GM19468 (cell line): Measurements from ENCODE around the gene FAM135A.

ENCODE experiments used
- ATAC-seq: cut with Tn5 transposase; IDR thresholded peaks from one replicate; pipeline ENCODE4 v1.9.1; 2021; ENCODE audit warnings: mild to moderate bottlenecking, moderate library complexity, moderate number of reproducible peaks; ENCODE audit not compliant: unreplicated experiment; ENCODE audit errors: extremely low read depth

The FAM135A gene

GRCh38 chr6:70395301-70395672 is 18.0 kb upstream of the FAM135A start:
- ATAC-seq = no peak

- no peak for ATAC-seq
These were observed 17.1 kb upstream of the FAM135A start for GRCh38 chr6:70396163-70396562.

- no peak for ATAC-seq
These were observed 16.2 kb upstream of the FAM135A start for GRCh38 chr6:70396796-70397729.

GRCh38 chr6:70398783-70399728 is 14.3 kb upstream of the FAM135A start:
- no peak for ATAC-seq

GRCh38 chr6:70404658-70405057 is 8.7 kb upstream of the FAM135A start:
- ATAC-seq = no peak

- ATAC-seq = no peak
These were observed 4.1 kb upstream of the FAM135A start for GRCh38 chr6:70409216-70409615.

GRCh38 chr6:70411542-70412251 is 1.6 kb upstream of the FAM135A start:
- ATAC-seq = no peak

GRCh38 chr6:70412252-70413113 is 825 bp upstream of the FAM135A start:
- no peak for ATAC-seq

GRCh38 chr6:70413992-70414494 is 735 bp downstream of the FAM135A start:
- no peak for ATAC-seq

- ATAC-seq = no peak
These were observed 1.5 kb downstream of the FAM135A start for GRCh38 chr6:70414813-70415212.

GRCh38 chr6:70415247-70415646 is 1.9 kb downstream of the FAM135A start:
- ATAC-seq = no peak

- ATAC-seq = no peak
These were observed 2.4 kb downstream of the FAM135A start for GRCh38 chr6:70415660-70416059.

- ATAC-seq = no peak
These were observed 8.2 kb downstream of the FAM135A start for GRCh38 chr6:70421509-70421908.

- ATAC-seq = no peak
These were observed 10.2 kb downstream of the FAM135A start for GRCh38 chr6:70423189-70424134.

- no peak for ATAC-seq
These were observed 11.0 kb downstream of the FAM135A start for GRCh38 chr6:70424291-70424690.

GRCh38 chr6:70436320-70436719 is 23.0 kb downstream of the FAM135A start:
- no peak for ATAC-seq

GRCh38 chr6:70445001-70445400 is 31.7 kb downstream of the FAM135A start:
- no peak for ATAC-seq
